Mesendoderm (in vitro differentiated cells): ENCODE measurements around the gene TRAPPC10.

ENCODE experiments used
- DNase-seq: peaks from one replicate; pipeline ENCODE4 v3.0.0; 2013
- H2AK5ac ChIP-seq: 2 replicates; pipeline ENCODE4 v1.6.1; 2013; ENCODE audit warnings: low read length, inconsistent platforms
- H2BK120ac ChIP-seq: 2 replicates; pipeline ENCODE4 v1.6.1; 2013; ENCODE audit warnings: low read depth, mild to moderate bottlenecking, low read length, moderate library complexity, mixed read lengths
- H2BK15ac ChIP-seq: replicated peaks from 2 replicates; pipeline ENCODE4 v1.6.1; 2013; ENCODE audit warnings: low read depth, mild to moderate bottlenecking, moderate library complexity
- H2BK5ac ChIP-seq: 2 replicates; pipeline ENCODE4 v1.6.1; 2013; ENCODE audit warnings: low read length, inconsistent platforms
- H3K18ac ChIP-seq: 2 replicates; pipeline ENCODE4 v1.6.1; 2013; ENCODE audit warnings: mild to moderate bottlenecking, low read length, mixed read lengths
- H3K23ac ChIP-seq: one replicate; pipeline ENCODE4 v1.6.1; 2013; ENCODE audit warnings: low read length
- H3K27ac ChIP-seq: 2 replicates; pipeline ENCODE4 v1.5.1; 2013; ENCODE audit warnings: low read depth, mild to moderate bottlenecking, inconsistent platforms, low read length, moderate library complexity
- H3K27me3 ChIP-seq: 2 replicates; pipeline ENCODE4 v1.6.1; 2013; ENCODE audit warnings: low read length, control low read depth, mild to moderate bottlenecking, inconsistent platforms; ENCODE audit not compliant: insufficient read depth, poor library complexity
- H3K36me3 ChIP-seq: 2 replicates; pipeline ENCODE4 v1.6.1; 2013; ENCODE audit warnings: low read length, inconsistent platforms; ENCODE audit not compliant: control insufficient read depth, insufficient read depth
- H3K4ac ChIP-seq: one replicate; pipeline ENCODE4 v1.6.1; 2013; ENCODE audit warnings: low read depth, mild to moderate bottlenecking, low read length, moderate library complexity
- H3K4me1 ChIP-seq: 2 replicates; pipeline ENCODE4 v1.6.1; 2013; ENCODE audit warnings: low read depth, low read length, inconsistent platforms; ENCODE audit not compliant: control insufficient read depth
- H3K4me2 ChIP-seq: 2 replicates; pipeline ENCODE4 v1.6.1; 2013; ENCODE audit warnings: low read length
- H3K4me3 ChIP-seq: 2 replicates; pipeline ENCODE4 v1.5.1; 2013; ENCODE audit warnings: mild to moderate bottlenecking, low read length
- H3K56ac ChIP-seq: one replicate; pipeline ENCODE4 v1.6.1; 2013; ENCODE audit warnings: low read length
- H3K79me1 ChIP-seq: 2 replicates; pipeline ENCODE4 v1.6.1; 2013; ENCODE audit warnings: low read length, inconsistent platforms
- H3K79me2 ChIP-seq: 2 replicates; pipeline ENCODE4 v1.6.1; 2013; ENCODE audit warnings: mild to moderate bottlenecking, low read length; ENCODE audit not compliant: control insufficient read depth, insufficient read depth
- H3K9ac ChIP-seq: 2 replicates; pipeline ENCODE4 v1.6.1; 2013; ENCODE audit warnings: low read length, inconsistent platforms
- H4K5ac ChIP-seq: one replicate; pipeline ENCODE4 v1.6.1; 2013; ENCODE audit warnings: low read length
- H4K8ac ChIP-seq: one replicate; pipeline ENCODE4 v1.6.1; 2013; ENCODE audit warnings: low read depth, mild to moderate bottlenecking, control low read depth, low read length, moderate library complexity
- WGBS: extraction: QIAGEN DNeasy Blood & Tissue Kit; methylation state at CpG from one replicate; pipeline ENCODE4 v1.1.7; 2013; ENCODE audit warnings: low lambda C conversion rate, missing lambda C conversion rate; ENCODE audit not compliant: insufficient coverage; ENCODE audit errors: extremely low coverage; 5-methylcytosine and 5-hydroxymethylcytosine counted together

TRAPPC10 gene

DNA sequence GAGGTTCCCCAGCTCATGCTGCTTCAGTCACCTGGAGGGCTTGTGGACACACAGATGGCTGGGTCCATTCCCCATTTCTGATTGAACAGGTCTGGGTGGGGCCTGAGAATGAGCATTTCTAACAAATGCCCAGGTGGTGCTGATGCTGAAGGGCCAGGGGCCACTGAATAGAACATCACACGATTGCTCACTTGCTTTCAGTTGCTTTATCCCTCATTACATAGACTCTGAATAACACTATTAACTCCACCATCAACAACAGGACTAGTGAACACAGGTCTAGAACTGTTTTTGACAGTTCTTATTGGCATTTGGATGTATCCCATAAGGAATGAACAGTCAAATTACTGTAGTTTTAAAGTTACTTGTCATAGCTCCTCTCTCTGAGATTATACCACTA, 12.1 kb downstream of the TRAPPC10 start:
- no peak overlapping the region for H3K27ac ChIP-seq
- no peak overlapping the region for H3K4me3 ChIP-seq
- no peak overlapping the region for H4K5ac ChIP-seq
- DNase-seq: no peak
- H2BK15ac ChIP-seq: no peak overlapping the region
- no peak overlapping the region for H2BK120ac ChIP-seq
- no peak overlapping the region for H3K56ac ChIP-seq
- peaks cover 74% of the 10 kb centered on the region for H3K79me2 ChIP-seq
- H3K79me1 ChIP-seq: peaks cover 25% of the 10 kb centered on the region
- no peak overlapping the region for H3K18ac ChIP-seq
- H3K4ac ChIP-seq: no peak overlapping the region
- H2AK5ac ChIP-seq: no peak overlapping the region
- no peak overlapping the region for H2BK5ac ChIP-seq
- H3K4me2 ChIP-seq: no peak overlapping the region
- H3K23ac ChIP-seq: no peak overlapping the region
- H3K9ac ChIP-seq: no peak overlapping the region
- H3K4me1 ChIP-seq: peaks cover 2% of the 10 kb centered on the region
- no CpG with 5 or more reads among the region's 1 CpG for WGBS
- H3K36me3 ChIP-seq: no peaks in the 10 kb centered on the region
- no peak overlapping the region for H4K8ac ChIP-seq
- no peaks in the 10 kb centered on the region for H3K27me3 ChIP-seq

DNA sequence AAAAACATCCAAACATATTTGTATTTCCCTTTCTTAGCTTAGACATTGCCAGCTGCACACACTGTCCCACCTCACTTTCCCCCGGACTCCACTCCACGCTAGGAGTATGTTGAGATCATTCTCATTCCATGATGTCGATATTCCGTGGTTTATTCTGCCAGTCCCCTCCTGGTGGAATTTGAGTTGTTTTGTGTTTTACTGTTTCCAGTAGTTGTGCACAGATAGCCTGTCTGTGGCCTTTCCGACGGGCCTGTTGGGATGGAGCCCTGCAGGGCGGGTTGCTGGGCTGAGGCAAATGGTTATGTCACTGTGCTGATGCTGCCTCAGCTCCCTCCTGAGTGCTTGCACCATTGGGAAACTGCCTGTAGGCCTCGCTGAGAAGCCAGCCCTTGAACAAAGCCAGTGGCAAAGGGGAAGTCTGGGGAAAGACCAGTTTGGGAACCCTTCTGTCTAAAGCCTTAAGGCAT, 12.8 kb downstream of the TRAPPC10 start:
- no peak overlapping the region for H2AK5ac ChIP-seq
- H3K4me2 ChIP-seq: no peak overlapping the region
- no peak overlapping the region for H3K4ac ChIP-seq
- no peak overlapping the region for H3K56ac ChIP-seq
- H2BK15ac ChIP-seq: no peak overlapping the region
- no peak overlapping the region for H3K23ac ChIP-seq
- no peak overlapping the region for H2BK5ac ChIP-seq
- H3K27ac ChIP-seq: no peak overlapping the region
- no peak overlapping the region for H3K9ac ChIP-seq
- no peak overlapping the region for H4K8ac ChIP-seq
- peaks cover 76% of the 10 kb centered on the region for H3K79me2 ChIP-seq
- H3K18ac ChIP-seq: no peak overlapping the region
- no peak overlapping the region for H2BK120ac ChIP-seq
- peaks cover 23% of the 10 kb centered on the region for H3K79me1 ChIP-seq
- no peaks in the 10 kb centered on the region for H3K36me3 ChIP-seq
- no peak overlapping the region for H4K5ac ChIP-seq
- H3K27me3 ChIP-seq: no peaks in the 10 kb centered on the region
- WGBS: no CpG with 5 or more reads among the region's 8 CpGs
- H3K4me1 ChIP-seq: peaks cover 2% of the 10 kb centered on the region
- H3K4me3 ChIP-seq: no peak overlapping the region
- peak; percentile 63 for DNase-seq

DNA sequence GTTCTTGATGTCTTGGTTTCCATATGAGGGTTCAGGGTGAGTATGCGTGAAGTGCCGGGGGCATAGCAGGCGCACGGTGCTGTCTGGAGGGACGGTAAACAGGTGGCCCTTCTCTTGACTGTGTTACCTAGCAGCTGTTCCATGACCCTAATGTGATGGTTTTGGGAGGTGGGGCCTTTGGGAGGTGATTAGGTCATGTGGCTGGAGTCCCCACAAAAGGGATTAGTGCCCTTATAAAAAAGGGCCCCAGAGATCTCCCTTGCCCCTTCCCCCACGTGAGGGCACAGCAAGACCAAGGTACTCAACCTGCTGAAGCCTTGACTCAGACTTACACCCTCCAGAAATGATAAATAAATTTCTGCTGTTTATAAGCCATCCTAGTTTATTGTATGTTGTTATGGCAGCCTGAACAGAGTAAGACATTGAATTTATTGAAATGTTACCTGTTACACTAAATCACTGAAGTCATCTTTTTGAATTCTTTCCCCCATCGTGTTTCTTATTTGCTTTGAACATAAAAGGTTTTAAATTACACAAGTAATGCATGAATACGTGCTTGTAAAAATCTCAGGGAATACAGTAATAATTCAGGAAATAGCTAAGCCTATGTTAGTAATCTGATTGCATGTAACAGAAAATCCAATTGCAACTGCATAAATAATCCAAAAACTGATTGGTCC, 15.6 kb downstream of the TRAPPC10 start:
- no peak overlapping the region for H3K56ac ChIP-seq
- no peaks in the 10 kb centered on the region for H3K36me3 ChIP-seq
- no peak overlapping the region for H2BK15ac ChIP-seq
- no CpG with 5 or more reads among the region's 8 CpGs for WGBS
- H3K18ac ChIP-seq: no peak overlapping the region
- no peak overlapping the region for H3K4me3 ChIP-seq
- no peak overlapping the region for H4K5ac ChIP-seq
- peaks cover 71% of the 10 kb centered on the region for H3K79me2 ChIP-seq
- no peak for DNase-seq
- H2BK5ac ChIP-seq: no peak overlapping the region
- no peak overlapping the region for H3K4me2 ChIP-seq
- H3K27me3 ChIP-seq: no peaks in the 10 kb centered on the region
- H3K23ac ChIP-seq: no peak overlapping the region
- peaks cover 2% of the 10 kb centered on the region for H3K4me1 ChIP-seq
- H4K8ac ChIP-seq: no peak overlapping the region
- no peak overlapping the region for H3K27ac ChIP-seq
- no peak overlapping the region for H2BK120ac ChIP-seq
- H3K4ac ChIP-seq: no peak overlapping the region
- peaks cover 32% of the 10 kb centered on the region for H3K79me1 ChIP-seq
- no peak overlapping the region for H3K9ac ChIP-seq
- no peak overlapping the region for H2AK5ac ChIP-seq

GRCh38 chr21:44028287-44028659, 16.2 kb downstream of the TRAPPC10 start:
- no peaks in the 10 kb centered on the region for H3K27me3 ChIP-seq
- H4K5ac ChIP-seq: no peak overlapping the region
- H3K4me3 ChIP-seq: no peak overlapping the region
- H3K23ac ChIP-seq: no peak overlapping the region
- peaks cover 2% of the 10 kb centered on the region for H3K4me1 ChIP-seq
- no peak overlapping the region for H3K27ac ChIP-seq
- no peak overlapping the region for H2BK5ac ChIP-seq
- no peak for DNase-seq
- no peak overlapping the region for H3K56ac ChIP-seq
- no peaks in the 10 kb centered on the region for H3K36me3 ChIP-seq
- no peak overlapping the region for H4K8ac ChIP-seq
- no peak overlapping the region for H3K18ac ChIP-seq
- WGBS: no CpG with 5 or more reads among the region's 6 CpGs
- no peak overlapping the region for H2AK5ac ChIP-seq
- no peak overlapping the region for H2BK15ac ChIP-seq
- H3K79me2 ChIP-seq: peaks cover 69% of the 10 kb centered on the region
- H3K9ac ChIP-seq: no peak overlapping the region
- no peak overlapping the region for H3K4ac ChIP-seq
- H3K79me1 ChIP-seq: peaks cover 33% of the 10 kb centered on the region
- H3K4me2 ChIP-seq: no peak overlapping the region
- H2BK120ac ChIP-seq: no peak overlapping the region

DNA sequence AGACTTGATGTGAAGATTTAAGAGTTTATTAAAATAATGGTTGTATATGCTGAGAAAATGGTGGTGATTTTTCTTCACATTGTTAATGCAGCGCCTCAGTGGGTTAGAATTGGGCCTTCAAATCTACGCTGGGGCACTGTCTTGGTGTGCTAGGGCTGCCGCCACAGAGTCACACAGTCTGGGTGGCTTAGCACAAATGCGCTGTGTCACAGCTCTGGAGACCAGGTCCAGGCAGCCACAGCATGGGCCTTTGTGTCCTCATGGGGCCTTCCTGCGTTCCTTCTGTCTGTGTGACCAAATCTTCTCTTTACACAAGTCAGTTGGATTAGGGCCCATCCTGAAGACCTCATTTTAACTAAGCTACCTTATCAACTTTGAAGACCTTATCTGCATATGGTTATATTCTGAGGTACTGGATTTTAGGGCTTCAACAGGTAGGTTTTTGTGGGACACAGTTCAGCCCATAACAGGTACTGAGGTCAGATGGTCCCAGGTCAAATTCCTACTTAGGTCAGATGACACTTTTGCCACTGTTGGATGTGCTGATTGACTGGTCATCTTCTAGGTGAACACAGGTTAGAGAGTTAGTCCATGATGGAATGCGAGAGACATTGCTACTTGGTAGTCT, 17.5 kb downstream of the TRAPPC10 start:
- Histone ChIP-seq H3K4me3 (no peak overlapping the region), H3K4me1 (peaks cover 2% of the 10 kb centered on the region), H3K27ac (no peak overlapping the region), H3K27me3 (no peaks in the 10 kb centered on the region), H3K23ac (no peak overlapping the region), H2BK15ac (no peak overlapping the region), H3K9ac (no peak overlapping the region), H3K56ac (no peak overlapping the region), H3K4ac (no peak overlapping the region), H3K18ac (no peak overlapping the region), H2BK120ac (no peak overlapping the region), H2AK5ac (no peak overlapping the region), H2BK5ac (no peak overlapping the region), H3K79me1 (peaks cover 31% of the 10 kb centered on the region), H3K4me2 (no peak overlapping the region), H3K79me2 (peaks cover 58% of the 10 kb centered on the region), H4K5ac (no peak overlapping the region), H4K8ac (no peak overlapping the region), H3K36me3 (no peaks in the 10 kb centered on the region)
- WGBS: no CpG with 5 or more reads among the region's 6 CpGs
- DNase-seq: no peak
